22Rv1 (cell line): ENCODE measurements around the gene RAB1A.

ENCODE experiments used
- ZFX ChIP-seq: fragments of 450-650 bp; IDR thresholded peaks from 2 replicates; pipeline ENCODE4 v1.6.1; 2017; ENCODE audit warnings: antibody characterized with exemption, borderline replicate concordance
- TF ChIP-seq, protein P1 (sequence below): fragments of 450-650 bp; IDR thresholded peaks from 2 replicates; pipeline ENCODE4 v1.5.1; 2017; ENCODE audit warnings: mild to moderate bottlenecking

DNA sequence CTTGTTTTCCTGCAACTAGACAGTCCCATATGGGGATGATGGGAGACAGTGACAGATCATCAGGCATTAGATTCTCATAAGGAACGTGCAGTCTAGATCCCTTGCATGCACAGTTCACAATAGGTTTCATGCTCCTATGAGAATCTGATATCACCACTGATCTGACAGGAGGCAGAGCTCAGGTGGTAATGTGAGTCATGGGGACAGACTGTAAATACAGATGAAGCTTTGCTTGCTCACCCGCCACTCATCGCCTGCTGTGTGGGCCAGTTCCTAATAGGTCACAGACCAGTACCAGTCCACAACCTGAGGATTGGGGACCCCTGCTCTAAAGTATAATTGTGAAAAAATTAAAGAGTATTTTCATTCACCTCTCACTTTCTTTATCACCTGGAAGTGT lies 23.6 kb upstream of the RAB1A start:
- TF ChIP-seq, protein P1, sequence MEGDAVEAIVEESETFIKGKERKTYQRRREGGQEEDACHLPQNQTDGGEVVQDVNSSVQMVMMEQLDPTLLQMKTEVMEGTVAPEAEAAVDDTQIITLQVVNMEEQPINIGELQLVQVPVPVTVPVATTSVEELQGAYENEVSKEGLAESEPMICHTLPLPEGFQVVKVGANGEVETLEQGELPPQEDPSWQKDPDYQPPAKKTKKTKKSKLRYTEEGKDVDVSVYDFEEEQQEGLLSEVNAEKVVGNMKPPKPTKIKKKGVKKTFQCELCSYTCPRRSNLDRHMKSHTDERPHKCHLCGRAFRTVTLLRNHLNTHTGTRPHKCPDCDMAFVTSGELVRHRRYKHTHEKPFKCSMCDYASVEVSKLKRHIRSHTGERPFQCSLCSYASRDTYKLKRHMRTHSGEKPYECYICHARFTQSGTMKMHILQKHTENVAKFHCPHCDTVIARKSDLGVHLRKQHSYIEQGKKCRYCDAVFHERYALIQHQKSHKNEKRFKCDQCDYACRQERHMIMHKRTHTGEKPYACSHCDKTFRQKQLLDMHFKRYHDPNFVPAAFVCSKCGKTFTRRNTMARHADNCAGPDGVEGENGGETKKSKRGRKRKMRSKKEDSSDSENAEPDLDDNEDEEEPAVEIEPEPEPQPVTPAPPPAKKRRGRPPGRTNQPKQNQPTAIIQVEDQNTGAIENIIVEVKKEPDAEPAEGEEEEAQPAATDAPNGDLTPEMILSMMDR: no peak
- no peak for TF ChIP-seq ZFX
